DLD1 (cell line): Measurements from ENCODE around the gene MPP3.

Experiments
- in situ Hi-C: cut with HindIII; loops from 2 replicates; pipeline ENCODE4 v1.10.0; 2017; ENCODE audit warnings: low sequenced_read_pairs

Gene MPP3

GRCh38 chr17:43755389-43755875, 77.5 kb downstream of the MPP3 start:
- in situ Hi-C loops, result loop anchor here (10.0 kb wide), 1 partner anchor 171 kb away; no protein-coding TSS in a partner anchor

DNA sequence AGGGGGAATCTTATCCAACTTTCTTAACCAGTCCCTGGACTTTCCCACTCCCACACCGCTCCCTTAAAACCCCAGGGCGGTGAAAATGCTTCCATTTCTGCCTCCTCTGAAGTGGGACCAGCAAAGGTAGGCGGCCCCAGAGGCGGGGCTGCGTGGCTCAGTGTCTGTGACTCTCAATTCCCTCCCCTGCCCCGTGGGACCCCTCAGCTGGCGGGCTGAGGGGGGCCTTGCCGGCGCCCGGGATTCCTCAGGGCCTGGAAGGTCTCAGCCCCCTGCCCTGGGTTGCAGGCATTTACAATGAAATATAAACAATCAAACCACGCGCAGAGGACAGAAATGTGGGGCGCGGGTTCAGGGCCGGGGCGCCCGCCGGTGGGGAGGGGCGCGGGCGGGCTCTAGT, 78.0 kb downstream of the MPP3 start:
- in situ Hi-C loops, result loop anchor here (10.0 kb wide), 1 partner anchor 170 kb away; no protein-coding TSS in a partner anchor

DNA sequence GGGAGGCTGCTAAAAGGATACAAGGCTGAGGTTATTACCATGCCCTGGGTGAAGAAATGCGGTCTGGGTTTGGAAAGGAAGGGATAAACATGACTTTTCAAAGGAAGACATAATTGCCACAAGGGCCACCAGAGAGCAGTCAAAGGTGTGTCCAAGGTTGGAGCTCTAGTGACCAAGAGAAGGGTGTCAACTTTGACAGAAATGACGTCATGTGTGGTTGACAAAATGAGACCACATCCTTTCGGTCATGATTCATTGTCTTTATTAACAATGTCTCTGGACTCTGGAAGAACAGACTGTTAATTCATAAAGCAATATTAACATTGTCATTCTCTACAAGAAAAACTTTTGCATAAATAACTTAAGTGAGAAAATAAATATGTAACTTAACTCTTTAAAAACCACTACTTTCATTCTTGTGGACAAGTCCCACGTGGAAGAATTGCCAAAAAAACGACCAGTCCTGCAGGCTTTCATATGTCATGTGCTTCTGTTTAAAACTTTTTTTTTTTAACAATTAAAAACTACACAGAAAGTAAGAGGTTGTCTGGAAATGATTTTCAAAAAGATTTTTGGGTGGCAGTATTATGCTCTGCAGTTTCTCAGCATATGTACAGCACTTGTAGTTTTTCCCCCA, 79.3 kb downstream of the MPP3 start:
- in situ Hi-C loops, result loop anchor here (10.0 kb wide), 1 partner anchor 169 kb away; no protein-coding TSS in a partner anchor
